Osteoblast (primary cell): Measurements from ENCODE around the gene ATPAF2. TPM values are rescaled to one million over a fixed set of nuclear protein-coding genes. Genes with fewer than 3 reads are reported as not detected.

Source experiments
- DNase-seq: peaks from one replicate; pipeline ENCODE4 v3.0.0; 2011; ENCODE audit warnings: low spot score, mixed read lengths; ENCODE audit not compliant: insufficient read length; ENCODE audit errors: missing footprints
- H2AFZ ChIP-seq: 2 replicates; pipeline ENCODE4 v1.6.0; 2011; ENCODE audit warnings: mild to moderate bottlenecking, low read length
- H3K27ac ChIP-seq: 2 replicates; pipeline ENCODE4 v1.5.1; 2011; ENCODE audit warnings: mild to moderate bottlenecking, low read depth, low read length, moderate library complexity
- H3K27me3 ChIP-seq: 2 replicates; pipeline ENCODE4 v1.6.0; 2012; ENCODE audit warnings: mild to moderate bottlenecking, control low read depth, inconsistent platforms, low read length, moderate library complexity; ENCODE audit not compliant: insufficient read depth
- H3K36me3 ChIP-seq: 2 replicates; pipeline ENCODE4 v1.5.1; 2011; ENCODE audit warnings: mild to moderate bottlenecking, low read length, control low read depth, moderate library complexity; ENCODE audit not compliant: insufficient read depth
- H3K4me1 ChIP-seq: 2 replicates; pipeline ENCODE4 v1.5.1; 2011; ENCODE audit warnings: mild to moderate bottlenecking, low read length, control low read depth, moderate library complexity; ENCODE audit not compliant: insufficient read depth
- H3K4me2 ChIP-seq: 2 replicates; pipeline ENCODE4 v1.6.0; 2011; ENCODE audit warnings: mild to moderate bottlenecking, low read length; ENCODE audit not compliant: insufficient read depth
- H3K4me3 ChIP-seq: fragments of 200-600 bp; sonication (generic); 3 replicates; pipeline ENCODE4 v1.5.1; 2012; ENCODE audit warnings: mild to moderate bottlenecking, low read length, inconsistent platforms; ENCODE audit not compliant: insufficient read depth
- H3K79me2 ChIP-seq: 2 replicates; pipeline ENCODE4 v1.6.0; 2012; ENCODE audit warnings: mild to moderate bottlenecking, low read length, control low read depth, inconsistent platforms; ENCODE audit not compliant: insufficient read depth
- H3K9me3 ChIP-seq: 2 replicates; pipeline ENCODE4 v1.5.1; 2011; ENCODE audit warnings: low read depth, low read length, control low read depth
- H4K20me1 ChIP-seq: 2 replicates; pipeline ENCODE4 v1.6.0; 2012; ENCODE audit warnings: mild to moderate bottlenecking, low read length, control low read depth; ENCODE audit not compliant: insufficient read depth
- total RNA-seq: library from RNA; depleted of rRNA; stranded (reverse); fragments of >200 nt; gene quantifications from 2 replicates; pipeline ENCODE4 v1.2.3, GENCODE V29; 2012
- TF ChIP-seq, protein P1 (sequence below): IDR thresholded peaks from 2 replicates; pipeline ENCODE4 v1.5.1; 2011; ENCODE audit warnings: mild to moderate bottlenecking, low read depth, low read length, moderate library complexity; ENCODE audit errors: extremely low read depth

The ATPAF2 gene
- total RNA-seq, 1 donor, result 20.3 TPM

DNA sequence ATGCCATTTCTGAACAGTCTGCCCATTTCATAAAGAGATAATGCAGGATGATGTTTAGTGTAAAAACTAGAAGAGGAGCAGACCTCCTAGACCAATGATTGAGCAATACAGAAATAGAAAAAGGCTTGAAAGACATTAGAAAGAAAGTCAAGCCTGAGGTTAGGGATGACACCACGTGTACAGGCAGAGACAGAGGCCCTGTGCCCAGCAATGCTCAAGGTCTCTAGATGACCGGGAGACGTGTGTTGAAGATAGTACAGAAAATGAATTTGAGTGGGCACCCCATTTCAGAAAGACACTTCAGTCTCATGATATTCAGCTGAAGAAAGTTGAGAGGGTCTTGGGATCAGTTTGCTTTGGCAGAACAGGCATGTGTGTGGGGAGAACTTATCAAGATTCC, 5.6 kb upstream of the ATPAF2 start:
- H2AFZ ChIP-seq, result no peak overlapping the region
- no peak overlapping the region for H3K4me3 ChIP-seq
- no peaks in the 10 kb centered on the region for H3K9me3 ChIP-seq
- no peak overlapping the region for H3K4me2 ChIP-seq
- peaks cover 51% of the 10 kb centered on the region for H3K79me2 ChIP-seq
- H3K27ac ChIP-seq, result no peak overlapping the region
- peaks cover 23% of the 10 kb centered on the region for H3K4me1 ChIP-seq
- no peak for DNase-seq
- peaks cover 23% of the 10 kb centered on the region for H3K36me3 ChIP-seq
- TF ChIP-seq, protein P1, sequence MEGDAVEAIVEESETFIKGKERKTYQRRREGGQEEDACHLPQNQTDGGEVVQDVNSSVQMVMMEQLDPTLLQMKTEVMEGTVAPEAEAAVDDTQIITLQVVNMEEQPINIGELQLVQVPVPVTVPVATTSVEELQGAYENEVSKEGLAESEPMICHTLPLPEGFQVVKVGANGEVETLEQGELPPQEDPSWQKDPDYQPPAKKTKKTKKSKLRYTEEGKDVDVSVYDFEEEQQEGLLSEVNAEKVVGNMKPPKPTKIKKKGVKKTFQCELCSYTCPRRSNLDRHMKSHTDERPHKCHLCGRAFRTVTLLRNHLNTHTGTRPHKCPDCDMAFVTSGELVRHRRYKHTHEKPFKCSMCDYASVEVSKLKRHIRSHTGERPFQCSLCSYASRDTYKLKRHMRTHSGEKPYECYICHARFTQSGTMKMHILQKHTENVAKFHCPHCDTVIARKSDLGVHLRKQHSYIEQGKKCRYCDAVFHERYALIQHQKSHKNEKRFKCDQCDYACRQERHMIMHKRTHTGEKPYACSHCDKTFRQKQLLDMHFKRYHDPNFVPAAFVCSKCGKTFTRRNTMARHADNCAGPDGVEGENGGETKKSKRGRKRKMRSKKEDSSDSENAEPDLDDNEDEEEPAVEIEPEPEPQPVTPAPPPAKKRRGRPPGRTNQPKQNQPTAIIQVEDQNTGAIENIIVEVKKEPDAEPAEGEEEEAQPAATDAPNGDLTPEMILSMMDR, result no peak
- no peaks in the 10 kb centered on the region for H3K27me3 ChIP-seq
- peaks cover 20% of the 10 kb centered on the region for H4K20me1 ChIP-seq

DNA sequence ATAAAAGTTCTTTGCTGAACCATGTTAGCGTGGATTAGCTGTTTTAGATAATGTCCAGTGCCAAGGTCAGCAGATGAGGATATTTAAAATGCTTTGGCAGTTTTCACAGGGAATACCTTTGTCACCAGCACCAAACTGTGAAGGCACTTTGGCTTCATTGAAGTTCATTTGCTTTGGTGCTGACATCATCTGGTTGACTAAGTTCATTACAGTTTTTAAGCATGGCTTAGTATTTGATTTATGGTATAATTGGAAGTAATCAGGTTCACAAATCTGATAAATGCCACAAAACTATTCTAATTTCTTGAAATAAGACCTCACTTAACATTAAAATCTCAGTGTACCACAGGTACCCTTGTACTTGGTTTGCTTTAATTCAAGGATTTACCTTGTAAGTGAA, 4.5 kb upstream of the ATPAF2 start:
- TF ChIP-seq, protein P1, result peak; percentile 34
- no peak for DNase-seq
- Histone ChIP-seq H3K9me3 (no peaks in the 10 kb centered on the region), H3K79me2 (peaks cover 56% of the 10 kb centered on the region), H3K4me2 (no peak overlapping the region), H3K4me3 (no peak overlapping the region), H3K36me3 (peaks cover 23% of the 10 kb centered on the region), H3K27ac (no peak overlapping the region), H2AFZ (no peak overlapping the region), H3K27me3 (no peaks in the 10 kb centered on the region), H4K20me1 (peaks cover 20% of the 10 kb centered on the region), H3K4me1 (peaks cover 24% of the 10 kb centered on the region)

DNA sequence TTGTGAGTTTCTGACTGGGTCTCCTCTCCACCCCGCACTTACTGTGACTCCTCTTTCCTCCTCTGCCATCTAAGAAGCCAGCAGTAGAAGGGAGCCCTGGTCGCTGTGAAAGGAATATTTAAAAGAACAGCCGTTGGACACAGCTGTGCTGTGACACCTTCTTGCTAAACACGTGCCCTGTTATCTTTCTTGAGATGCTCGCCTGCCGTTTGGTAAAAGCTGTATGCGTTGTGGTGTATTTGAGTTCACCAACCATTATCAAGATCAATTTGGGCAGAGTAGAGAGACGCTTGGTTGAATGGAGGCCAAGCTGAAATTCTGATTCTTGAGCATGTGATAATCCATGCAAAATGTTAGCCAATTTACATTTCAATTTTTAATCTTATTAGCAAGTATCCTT, 4.0 kb upstream of the ATPAF2 start:
- no peak for DNase-seq
- H3K9me3 ChIP-seq, result no peaks in the 10 kb centered on the region
- no peak overlapping the region for H3K4me3 ChIP-seq
- no peak overlapping the region for H3K4me2 ChIP-seq
- no peak overlapping the region for H3K27ac ChIP-seq
- H2AFZ ChIP-seq, result no peak overlapping the region
- H3K79me2 ChIP-seq, result peaks cover 61% of the 10 kb centered on the region
- H3K27me3 ChIP-seq, result no peaks in the 10 kb centered on the region
- H4K20me1 ChIP-seq, result peaks cover 20% of the 10 kb centered on the region
- TF ChIP-seq, protein P1, result no peak
- H3K4me1 ChIP-seq, result peaks cover 29% of the 10 kb centered on the region
- H3K36me3 ChIP-seq, result peaks cover 23% of the 10 kb centered on the region

DNA sequence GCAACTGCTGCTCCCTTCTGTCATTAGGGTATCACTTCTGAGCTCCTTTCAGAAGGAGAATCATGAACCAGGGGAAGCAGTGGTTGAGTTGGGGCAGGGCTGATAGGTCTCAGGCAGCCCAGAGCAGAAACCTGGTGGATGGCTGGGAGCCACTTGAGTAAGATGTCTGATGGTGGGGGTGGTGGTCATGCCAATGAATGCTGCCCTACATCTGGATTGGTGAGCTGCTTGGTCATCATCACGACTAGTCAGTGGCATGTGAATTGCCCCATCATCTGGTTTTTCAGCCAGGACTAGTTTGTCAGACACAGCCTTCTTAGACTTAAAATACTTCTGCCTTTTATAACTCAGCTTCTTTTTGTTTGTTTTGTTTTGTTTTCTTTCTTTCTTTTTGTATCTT, 2.8 kb upstream of the ATPAF2 start:
- DNase-seq, result peak; percentile 93
- Histone ChIP-seq H3K27me3 (no peaks in the 10 kb centered on the region), H2AFZ (no peak overlapping the region), H3K36me3 (peaks cover 14% of the 10 kb centered on the region), H4K20me1 (peaks cover 20% of the 10 kb centered on the region), H3K9me3 (no peaks in the 10 kb centered on the region), H3K4me2 (peak overlapping the region; percentile 53), H3K4me3 (no peak overlapping the region), H3K79me2 (peaks cover 71% of the 10 kb centered on the region), H3K4me1 (peaks cover 31% of the 10 kb centered on the region), H3K27ac (peak overlapping the region; percentile 54)
- TF ChIP-seq, protein P1, result no peak
